LNCaP clone FGC (cell line): ENCODE measurements around the gene FGF4.
A peak's percentile ranks its signal among the peaks of the same experiment; 100 is the strongest.

Experiments
- DNase-seq: peaks from one replicate; pipeline ENCODE4 v3.0.0-alpha.2; 2011; ENCODE audit warnings: low read depth
- H3K4me3 ChIP-seq: 2 replicates; pipeline ENCODE4 v1.5.1; 2011; ENCODE audit warnings: mild to moderate bottlenecking, low read depth, low read length, control low read depth
- CTCF ChIP-seq: IDR thresholded peaks from 2 replicates; pipeline ENCODE4 v1.5.1; 2012; ENCODE audit warnings: mild to moderate bottlenecking; ENCODE audit not compliant: control insufficient read depth, insufficient read depth; ENCODE audit errors: extremely low read depth

Gene FGF4

DNA sequence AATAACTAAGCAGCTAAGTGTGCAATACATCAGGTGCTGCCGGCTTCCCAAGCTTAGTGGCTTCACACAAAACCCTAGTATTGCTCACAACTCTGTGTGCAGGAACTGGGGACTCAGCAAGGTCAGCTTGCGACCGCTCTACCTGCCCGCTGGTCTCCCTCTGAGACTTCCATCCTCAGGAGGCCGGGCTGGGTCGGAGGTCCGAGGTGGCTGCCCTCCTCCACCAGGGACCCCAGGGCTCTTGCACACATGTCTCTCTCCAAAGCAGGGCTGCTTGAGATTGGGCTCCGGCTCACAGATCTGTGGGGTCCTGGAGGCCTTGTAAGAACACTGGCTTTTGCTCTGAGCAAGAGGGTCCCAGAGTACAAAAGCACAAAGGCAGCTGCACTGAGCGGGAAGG is 45.9 kb downstream of the FGF4 start:
- TF ChIP-seq CTCF: no peak
- DNase-seq: no peak

DNA sequence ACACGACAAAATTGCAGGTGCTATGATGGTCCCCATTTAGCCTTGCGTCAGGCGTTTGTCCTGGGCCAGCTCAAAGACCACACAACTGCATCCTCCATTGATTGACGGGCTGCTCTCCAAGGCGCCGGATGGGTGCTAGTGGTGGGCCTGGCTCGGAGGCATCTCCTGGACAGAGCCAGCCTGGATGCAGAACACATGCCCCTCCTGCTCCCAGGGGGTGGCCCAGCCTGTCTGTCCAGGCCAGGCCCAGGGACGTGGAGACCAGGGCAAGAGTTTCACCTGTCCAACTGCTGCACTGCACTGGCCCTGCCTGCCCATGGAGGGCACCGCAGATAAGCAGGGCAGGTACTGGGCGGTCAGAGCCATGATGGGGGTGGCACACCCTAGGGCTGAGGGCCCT is 47.9 kb downstream of the FGF4 start:
- H3K4me3 ChIP-seq: no peak overlapping the region
- DNase-seq: no peak
- no peak for TF ChIP-seq CTCF

More for the DNA sequence above, 45.9 kb downstream of the FGF4 start:
- no peak overlapping the region for H3K4me3 ChIP-seq

DNA sequence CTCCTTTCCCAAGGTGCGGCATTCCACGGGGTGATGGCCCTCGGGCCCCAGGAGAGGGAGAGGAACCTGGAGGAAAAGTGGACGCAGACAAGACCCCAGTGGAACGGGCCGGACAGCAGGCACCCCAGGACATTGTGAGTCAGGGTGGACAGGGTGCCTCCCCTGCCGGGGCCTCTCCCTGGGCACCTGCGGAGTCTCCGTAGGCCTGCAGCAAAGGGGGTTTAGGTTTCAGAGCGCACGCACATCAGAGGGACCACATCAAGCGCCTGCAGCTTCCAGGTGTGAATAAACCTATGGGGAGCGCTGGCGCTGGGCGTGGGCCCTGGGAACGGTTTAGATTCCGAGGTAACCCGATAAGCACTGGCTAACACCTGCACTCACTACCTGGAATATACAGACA is 48.7 kb downstream of the FGF4 start:
- TF ChIP-seq CTCF: no peak
- DNase-seq: no peak
- no peak overlapping the region for H3K4me3 ChIP-seq

DNA sequence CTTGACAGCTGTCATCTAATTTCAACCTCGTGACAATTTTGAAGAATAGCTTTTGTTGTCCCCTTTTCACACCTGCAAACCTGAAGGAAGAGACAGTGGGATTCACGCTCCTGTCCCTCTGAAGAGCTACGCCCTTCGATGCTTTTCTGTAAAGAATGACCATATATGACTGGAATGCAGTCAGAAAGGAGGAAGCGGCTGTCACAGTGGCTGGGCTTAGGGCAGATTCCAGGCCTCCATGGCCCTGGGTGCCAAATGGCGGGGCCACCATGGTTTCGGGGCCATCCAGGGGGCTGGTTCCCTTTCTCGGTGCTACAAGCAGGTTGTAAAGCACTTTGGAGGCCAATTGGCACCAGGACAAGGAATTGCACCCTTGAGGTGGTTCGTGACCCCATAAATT is 49.1 kb downstream of the FGF4 start:
- no peak for TF ChIP-seq CTCF
- H3K4me3 ChIP-seq: no peak overlapping the region
- no peak for DNase-seq

DNA sequence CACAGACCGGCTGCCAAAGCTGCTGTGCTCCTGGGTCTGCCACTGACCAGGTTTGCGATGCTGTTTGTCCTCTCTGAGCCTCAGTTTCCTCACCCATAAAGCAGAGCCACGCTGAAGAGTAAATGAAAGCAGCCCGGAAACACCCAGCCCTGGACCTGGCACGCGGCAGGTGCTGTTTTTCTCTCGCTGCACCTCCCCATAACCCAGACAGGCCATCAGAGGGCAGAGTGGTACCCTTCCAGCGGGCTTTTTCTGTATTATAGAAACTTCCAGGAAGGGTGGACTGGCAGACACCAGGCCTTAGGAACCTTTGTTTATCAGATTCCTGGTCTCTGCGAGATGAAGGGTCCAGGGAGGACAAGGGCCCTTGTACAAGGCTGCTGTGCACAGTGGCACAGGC is 53.4 kb downstream of the FGF4 start:
- DNase-seq: no peak
- no peak overlapping the region for H3K4me3 ChIP-seq
- TF ChIP-seq CTCF: peak; percentile 64

- no peak overlapping the region for H3K4me3 ChIP-seq
- no peak for DNase-seq
- no peak for TF ChIP-seq CTCF
These were observed 54.0 kb downstream of the FGF4 start for GRCh38 chr11:69721106-69721505.
